Effector memory CD8-positive, alpha-beta T cell (primary cell): Measurements from ENCODE around the gene IQCK.

Source experiments
- ATAC-seq: fragments of 150-1000 bp; cut with Tn5 transposase; replicated peaks from 2 replicates; pipeline ENCODE4 v1.10.0; 2021; ENCODE audit warnings: mild to moderate bottlenecking, moderate library complexity
- DNase-seq, 3 experiments: peaks; one replicate each; pipeline ENCODE4 v3.0.0; 2021
- H3K27ac Mint-ChIP-seq, 2 donors: one replicate each; pipeline ENCODE4 v1.8.0; 2022; ENCODE audit warnings: mild to moderate bottlenecking in 2 of 2, mixed read lengths in 2 of 2, moderate library complexity in 2 of 2
- H3K27me3 Mint-ChIP-seq, 2 donors: one replicate each; pipeline ENCODE4 v1.8.0; 2022; ENCODE audit warnings: mixed read lengths in 2 of 2
- H3K36me3 Mint-ChIP-seq: one replicate; pipeline ENCODE4 v1.8.0; 2022; ENCODE audit warnings: mild to moderate bottlenecking, moderate library complexity, mixed read lengths; ENCODE audit not compliant: insufficient read depth
- H3K4me1 Mint-ChIP-seq, 2 donors: one replicate each; pipeline ENCODE4 v1.8.0; 2022; ENCODE audit warnings: low read depth in 2 of 2, mixed read lengths in 2 of 2
- H3K4me3 Mint-ChIP-seq, 2 donors: one replicate each; pipeline ENCODE4 v1.8.0; 2022; ENCODE audit warnings: mild to moderate bottlenecking in 2 of 2, mixed read lengths in 2 of 2, moderate library complexity in 2 of 2
- H3K9me3 Mint-ChIP-seq, 2 donors: one replicate each; pipeline ENCODE4 v1.8.0; 2022; ENCODE audit warnings: mixed read lengths in 2 of 2

IQCK gene

GRCh38 chr16:19854543-19854876, 136.4 kb downstream of the IQCK start:
- Mint-ChIP-seq H3K36me3 (no peaks in the 10 kb centered on the region), H3K27me3 (peaks cover 18 to 24% of the 10 kb centered on the region in 2 donors), H3K9me3 (no peaks in the 10 kb centered on the region), H3K4me3 (no peak overlapping the region), H3K4me1 (no peaks in the 10 kb centered on the region), H3K27ac (no peak overlapping the region)
- DNase-seq = no peak
- ATAC-seq = no peak

DNA sequence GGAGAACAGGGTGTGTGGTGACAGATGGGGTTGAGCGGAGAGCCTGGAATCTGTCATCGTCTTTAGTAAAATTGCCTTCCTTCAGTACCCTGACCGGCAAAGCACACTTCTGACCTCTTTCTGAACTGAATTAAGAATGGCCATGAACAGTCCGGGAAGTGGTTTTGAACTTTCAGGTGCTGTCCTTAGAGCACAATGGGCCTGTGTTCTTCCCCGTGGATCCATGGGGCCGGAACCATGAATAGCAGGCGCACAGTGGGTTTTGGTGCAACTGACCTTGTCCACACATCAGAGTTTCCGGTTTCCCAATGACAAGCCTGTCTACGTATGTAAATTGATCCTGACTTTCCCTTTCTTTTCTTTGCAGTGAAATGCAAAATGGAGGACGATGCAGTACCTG, 138.0 kb downstream of the IQCK start:
- H3K4me3 Mint-ChIP-seq = no peak overlapping the region
- H3K36me3 Mint-ChIP-seq = no peaks in the 10 kb centered on the region
- H3K4me1 Mint-ChIP-seq = no peaks in the 10 kb centered on the region
- ATAC-seq = no peak
- DNase-seq = no peak
- no peaks in the 10 kb centered on the region for H3K9me3 Mint-ChIP-seq
- peaks cover 7 to 13% of the 10 kb centered on the region in 2 donors for H3K27me3 Mint-ChIP-seq
- H3K27ac Mint-ChIP-seq = no peak overlapping the region

- Mint-ChIP-seq H3K36me3 (no peaks in the 10 kb centered on the region), H3K27me3 (peaks cover 7 to 10% of the 10 kb centered on the region in 2 donors), H3K4me1 (no peaks in the 10 kb centered on the region), H3K9me3 (no peaks in the 10 kb centered on the region), H3K4me3 (no peak overlapping the region), H3K27ac (no peak overlapping the region)
- ATAC-seq (no peak), DNase-seq (no peak)
These were observed 139.7 kb downstream of the IQCK start for GRCh38 chr16:19857593-19858339.

GRCh38 chr16:19858340-19859018, 140.4 kb downstream of the IQCK start:
- Mint-ChIP-seq H3K9me3 (no peaks in the 10 kb centered on the region), H3K4me1 (no peaks in the 10 kb centered on the region), H3K27me3 (peaks cover 3 to 7% of the 10 kb centered on the region in 2 donors), H3K4me3 (no peak overlapping the region), H3K36me3 (no peaks in the 10 kb centered on the region), H3K27ac (no peak overlapping the region)
- DNase-seq (no peak), ATAC-seq (no peak)

DNA sequence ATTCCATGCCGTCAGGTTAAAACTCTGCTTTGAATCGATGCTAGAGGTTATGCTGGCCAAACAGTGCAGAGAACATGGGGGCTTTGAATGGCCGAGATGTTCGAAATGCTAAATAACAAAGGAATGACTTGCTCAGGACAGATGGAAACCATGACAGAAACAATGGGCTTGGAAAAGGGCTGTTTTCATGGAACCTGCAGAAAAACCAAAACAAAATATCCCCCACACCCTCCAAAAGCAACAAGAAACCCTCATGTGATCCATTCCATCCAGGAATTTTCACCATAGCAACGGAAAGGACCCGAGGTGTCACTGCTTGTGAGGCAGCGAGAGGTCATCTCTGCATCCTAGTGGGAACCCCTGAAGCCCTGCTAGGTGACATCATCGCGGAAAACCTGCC, 141.1 kb downstream of the IQCK start:
- Mint-ChIP-seq H3K4me3 (no peak overlapping the region), H3K9me3 (no peaks in the 10 kb centered on the region), H3K4me1 (no peaks in the 10 kb centered on the region), H3K36me3 (no peaks in the 10 kb centered on the region), H3K27me3 (peaks cover 0 to 7% of the 10 kb centered on the region in 2 donors), H3K27ac (no peak overlapping the region)
- ATAC-seq (no peak), DNase-seq (no peak)

DNA sequence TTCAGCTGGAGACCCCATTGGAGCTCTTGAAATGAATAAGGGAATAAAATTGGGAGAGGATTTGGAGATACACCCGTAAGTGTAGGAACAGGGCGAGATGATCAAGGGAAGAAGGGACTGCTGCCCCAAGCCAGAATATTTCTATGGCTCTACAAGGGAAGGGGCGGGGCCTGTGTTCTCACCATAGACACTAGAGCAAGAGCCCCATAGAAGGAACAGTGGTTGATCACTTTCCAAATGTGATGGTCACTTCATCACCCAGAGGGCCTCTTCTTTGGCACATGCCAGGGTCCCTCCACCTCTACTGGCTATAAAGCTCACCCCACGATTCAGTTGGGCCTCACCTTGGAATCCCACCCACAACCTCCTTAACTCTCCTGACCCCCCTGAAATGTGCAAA, 141.5 kb downstream of the IQCK start:
- Mint-ChIP-seq H3K4me1 (no peaks in the 10 kb centered on the region), H3K36me3 (no peaks in the 10 kb centered on the region), H3K4me3 (no peak overlapping the region), H3K27me3 (peaks cover 0 to 7% of the 10 kb centered on the region in 2 donors), H3K27ac (no peak overlapping the region), H3K9me3 (no peaks in the 10 kb centered on the region)
- no peak for ATAC-seq
- no peak for DNase-seq

DNA sequence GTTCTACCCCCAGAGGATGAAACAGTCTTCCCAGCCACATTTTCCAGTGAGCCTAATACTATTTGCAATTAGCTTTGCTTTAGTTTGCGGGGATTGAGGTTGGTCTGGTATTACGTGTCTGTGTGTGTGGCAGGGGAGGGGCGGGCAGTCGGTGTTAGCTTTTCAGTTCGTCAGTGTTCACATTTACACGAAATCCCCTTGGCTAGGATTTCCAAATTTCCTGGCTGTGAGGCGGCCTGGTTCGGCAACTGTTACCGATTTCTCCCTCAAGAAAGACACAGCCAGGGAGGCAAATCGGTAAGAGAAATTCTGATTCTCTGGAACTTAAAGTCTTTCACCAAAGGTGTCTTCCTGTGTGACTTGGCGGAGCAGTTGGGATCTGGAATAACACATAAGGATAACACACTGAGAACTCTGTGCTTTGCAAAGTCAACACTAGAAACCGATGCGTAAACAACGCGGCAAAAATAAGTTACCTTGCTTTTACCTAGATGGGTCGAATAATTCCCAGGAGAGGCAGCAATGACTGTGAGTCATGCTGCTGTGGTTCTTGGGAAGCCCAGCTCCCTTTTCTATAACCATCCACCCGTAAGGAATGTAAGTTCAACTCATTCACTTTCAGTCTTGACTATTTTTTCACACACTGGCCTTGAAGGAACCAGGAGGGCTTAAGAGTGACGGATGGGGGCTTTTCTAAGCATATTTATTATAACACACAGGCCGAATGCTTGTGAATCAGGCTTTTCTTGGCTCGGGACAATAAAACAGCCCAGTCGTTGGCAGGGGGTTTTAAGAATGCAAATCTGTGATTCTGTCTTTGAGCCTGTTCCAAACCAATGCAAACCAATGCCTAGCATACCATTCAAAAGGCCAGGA, 142.3 kb downstream of the IQCK start:
- no peak for ATAC-seq
- no peaks in the 10 kb centered on the region for H3K4me1 Mint-ChIP-seq
- H3K27me3 Mint-ChIP-seq = peaks cover 0 to 7% of the 10 kb centered on the region in 2 donors
- no peak for DNase-seq
- H3K27ac Mint-ChIP-seq = no peak overlapping the region
- H3K36me3 Mint-ChIP-seq = no peaks in the 10 kb centered on the region
- no peak overlapping the region for H3K4me3 Mint-ChIP-seq
- no peaks in the 10 kb centered on the region for H3K9me3 Mint-ChIP-seq

DNA sequence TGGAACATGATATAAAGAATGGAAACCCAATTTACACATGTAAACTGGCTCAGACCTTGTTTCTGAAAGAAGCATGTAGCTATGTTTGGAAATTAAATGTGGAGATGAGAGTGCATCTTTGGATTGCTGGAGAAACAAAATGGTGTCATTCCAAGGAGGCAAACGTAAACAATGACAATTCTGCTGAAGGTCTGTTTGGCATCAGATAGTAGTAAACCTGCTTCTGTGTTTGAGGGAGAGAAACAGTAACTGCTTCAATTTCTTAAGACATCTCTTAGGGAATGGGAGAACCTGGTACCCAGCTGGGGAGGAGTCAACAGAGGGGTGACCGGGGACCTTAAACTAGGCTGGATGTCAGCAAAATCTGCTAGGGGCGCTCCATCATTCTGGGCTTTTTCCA, 143.1 kb downstream of the IQCK start:
- Mint-ChIP-seq H3K27me3 (peaks cover 0 to 3% of the 10 kb centered on the region in 2 donors), H3K4me3 (no peak overlapping the region), H3K36me3 (no peaks in the 10 kb centered on the region), H3K4me1 (no peaks in the 10 kb centered on the region), H3K9me3 (no peaks in the 10 kb centered on the region), H3K27ac (no peak overlapping the region)
- DNase-seq (no peak), ATAC-seq (no peak)

GRCh38 chr16:19861811-19862327, 143.8 kb downstream of the IQCK start:
- DNase-seq (no peak), ATAC-seq (no peak)
- Mint-ChIP-seq H3K4me1 (no peaks in the 10 kb centered on the region), H3K36me3 (no peaks in the 10 kb centered on the region), H3K27me3 (peaks cover 2 to 3% of the 10 kb centered on the region in 2 donors), H3K9me3 (no peaks in the 10 kb centered on the region), H3K27ac (no peak overlapping the region), H3K4me3 (no peak overlapping the region)

DNA sequence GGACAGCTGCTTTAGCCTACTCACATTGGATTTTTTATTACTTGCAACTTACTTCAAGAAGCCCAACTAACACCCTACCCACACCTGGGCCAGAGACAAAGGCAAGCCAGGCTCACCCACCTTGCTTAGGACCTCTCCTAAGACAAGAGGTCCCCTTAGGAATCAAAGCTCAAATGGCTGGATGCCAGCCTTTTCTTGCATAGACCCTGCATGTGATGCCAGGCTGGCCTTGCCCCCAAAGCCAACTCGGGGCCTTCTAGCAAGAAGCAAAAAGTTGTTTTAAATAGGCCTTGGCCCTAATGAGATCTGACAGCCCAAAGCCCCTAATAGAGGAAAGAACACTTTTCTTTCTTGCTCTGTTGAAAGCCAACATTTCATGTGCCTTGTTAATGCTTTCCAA, 145.9 kb downstream of the IQCK start:
- no peaks in the 10 kb centered on the region for H3K4me1 Mint-ChIP-seq
- H3K36me3 Mint-ChIP-seq = no peaks in the 10 kb centered on the region
- H3K27me3 Mint-ChIP-seq = peaks cover 17 to 22% of the 10 kb centered on the region in 2 donors
- no peaks in the 10 kb centered on the region for H3K9me3 Mint-ChIP-seq
- no peak for ATAC-seq
- no peak for DNase-seq
- H3K4me3 Mint-ChIP-seq = no peak overlapping the region
- no peak overlapping the region for H3K27ac Mint-ChIP-seq

GRCh38 chr16:19864566-19864965, 146.5 kb downstream of the IQCK start:
- Mint-ChIP-seq H3K36me3 (no peaks in the 10 kb centered on the region), H3K4me3 (no peak overlapping the region), H3K27ac (no peak overlapping the region), H3K4me1 (no peaks in the 10 kb centered on the region), H3K9me3 (no peaks in the 10 kb centered on the region), H3K27me3 (peaks cover 17 to 22% of the 10 kb centered on the region in 2 donors)
- DNase-seq = no peak
- no peak for ATAC-seq

DNA sequence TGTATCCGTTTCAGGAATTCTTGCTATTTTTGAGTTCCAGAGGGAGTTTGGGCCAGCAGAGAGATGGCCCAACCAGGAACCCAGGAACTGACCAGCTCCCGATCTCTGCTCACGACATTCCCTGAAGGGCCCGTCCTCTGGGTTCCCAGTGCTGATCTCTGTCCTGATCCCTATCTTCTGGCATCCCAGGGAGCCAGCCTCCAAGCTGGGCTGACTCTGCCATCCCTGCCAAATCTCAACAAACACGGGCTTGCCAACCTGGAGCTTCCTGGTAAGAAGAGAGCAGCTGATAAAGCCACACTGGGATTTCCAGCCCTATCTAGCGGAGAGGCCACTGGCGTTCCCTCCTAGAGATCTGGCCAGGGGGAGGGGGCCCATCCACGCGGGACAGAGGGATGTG, 150.3 kb downstream of the IQCK start:
- H3K4me1 Mint-ChIP-seq = no peaks in the 10 kb centered on the region
- no peaks in the 10 kb centered on the region for H3K9me3 Mint-ChIP-seq
- DNase-seq (no peak), ATAC-seq (no peak)
- no peak overlapping the region for H3K4me3 Mint-ChIP-seq
- peak overlapping the region in 1 of 2 donors; percentile 19 for H3K27ac Mint-ChIP-seq
- H3K36me3 Mint-ChIP-seq = no peaks in the 10 kb centered on the region
- peaks cover 17 to 22% of the 10 kb centered on the region in 2 donors for H3K27me3 Mint-ChIP-seq

- ATAC-seq (no peak), DNase-seq (no peak)
- no peaks in the 10 kb centered on the region for H3K9me3 Mint-ChIP-seq
- H3K27me3 Mint-ChIP-seq = peaks cover 24 to 44% of the 10 kb centered on the region in 2 donors
- H3K4me1 Mint-ChIP-seq = peaks cover 0 to 2% of the 10 kb centered on the region in 2 donors
- no peaks in the 10 kb centered on the region for H3K36me3 Mint-ChIP-seq
- H3K27ac Mint-ChIP-seq = peak overlapping the region in 1 of 2 donors; percentile 47
- H3K4me3 Mint-ChIP-seq = no peak overlapping the region
These were observed 153.7 kb downstream of the IQCK start for GRCh38 chr16:19871721-19872120.
